RWPE2 (cell line): Measurements from ENCODE around the gene CCDC91.

Source experiments
- ATAC-seq: fragments of 200-7000 bp; cut with Tn5 transposase; 3 replicates; pipeline ENCODE4 v1.9.1; 2021; ENCODE audit warnings: low read depth
- DNase-seq: peaks from one replicate; pipeline ENCODE4 v3.0.0-alpha.2; 2020; ENCODE audit warnings: low spot score
- H3K27ac ChIP-seq: fragments of 450-650 bp; 2 replicates; pipeline ENCODE4 v1.5.1; 2017; ENCODE audit warnings: mild to moderate bottlenecking; ENCODE audit not compliant: poor library complexity, severe bottlenecking
- H3K27me3 ChIP-seq: fragments of 250-450 bp; sonication (Bioruptor Pico); 2 replicates; pipeline ENCODE4 v1.5.1; 2021; ENCODE audit warnings: mild to moderate bottlenecking, moderate library complexity; ENCODE audit not compliant: insufficient read depth, poor library complexity, severe bottlenecking
- H3K36me3 ChIP-seq: fragments of 250-450 bp; sonication (Bioruptor Pico); 2 replicates; pipeline ENCODE4 v1.5.1; 2020; ENCODE audit warnings: low read depth, mild to moderate bottlenecking, moderate library complexity
- H3K4me1 ChIP-seq: fragments of 250-450 bp; sonication (Bioruptor Pico); 2 replicates; pipeline ENCODE4 v1.5.1; 2021; ENCODE audit warnings: mild to moderate bottlenecking, moderate library complexity; ENCODE audit not compliant: insufficient read depth, poor library complexity, severe bottlenecking
- H3K4me3 ChIP-seq: fragments of 250-450 bp; sonication (Bioruptor Pico); 2 replicates; pipeline ENCODE4 v1.5.1; 2021; ENCODE audit warnings: mild to moderate bottlenecking, moderate library complexity; ENCODE audit not compliant: severe bottlenecking
- H3K9me3 ChIP-seq: fragments of 250-450 bp; sonication (Bioruptor Pico); 2 replicates; pipeline ENCODE4 v1.5.1; 2021; ENCODE audit warnings: mild to moderate bottlenecking, moderate library complexity; ENCODE audit not compliant: severe bottlenecking
- CTCF ChIP-seq: fragments of 450-650 bp; IDR thresholded peaks from one replicate; pipeline ENCODE4 v1.5.1; 2017; ENCODE audit warnings: mild to moderate bottlenecking, moderate library complexity; ENCODE audit not compliant: poor library complexity, severe bottlenecking

Gene CCDC91

DNA sequence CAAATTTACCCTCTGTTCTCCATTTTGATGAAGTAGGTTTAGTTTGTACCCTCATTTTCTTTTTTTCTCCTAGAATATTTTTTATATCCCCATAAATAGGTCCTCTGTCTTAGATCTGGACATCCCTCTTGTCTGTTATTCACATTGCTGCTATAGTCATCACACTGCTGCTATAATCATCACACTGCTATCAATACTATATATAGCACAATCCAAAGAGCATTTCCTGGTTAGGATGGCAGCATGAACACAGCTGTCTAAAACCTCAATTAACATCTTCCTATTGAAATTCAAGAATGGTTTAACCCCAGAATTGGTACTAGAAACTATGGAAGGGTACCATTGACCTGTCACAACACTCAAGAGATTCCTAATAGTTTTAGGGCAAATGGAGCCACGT, 27.6 kb upstream of the CCDC91 start:
- no peak for TF ChIP-seq CTCF
- Histone ChIP-seq H3K27me3 (no peaks in the 10 kb centered on the region), H3K4me1 (no peaks in the 10 kb centered on the region), H3K36me3 (no peaks in the 10 kb centered on the region), H3K9me3 (no peaks in the 10 kb centered on the region), H3K27ac (no peak overlapping the region), H3K4me3 (no peak overlapping the region)
- DNase-seq (no peak), ATAC-seq (no peak)

DNA sequence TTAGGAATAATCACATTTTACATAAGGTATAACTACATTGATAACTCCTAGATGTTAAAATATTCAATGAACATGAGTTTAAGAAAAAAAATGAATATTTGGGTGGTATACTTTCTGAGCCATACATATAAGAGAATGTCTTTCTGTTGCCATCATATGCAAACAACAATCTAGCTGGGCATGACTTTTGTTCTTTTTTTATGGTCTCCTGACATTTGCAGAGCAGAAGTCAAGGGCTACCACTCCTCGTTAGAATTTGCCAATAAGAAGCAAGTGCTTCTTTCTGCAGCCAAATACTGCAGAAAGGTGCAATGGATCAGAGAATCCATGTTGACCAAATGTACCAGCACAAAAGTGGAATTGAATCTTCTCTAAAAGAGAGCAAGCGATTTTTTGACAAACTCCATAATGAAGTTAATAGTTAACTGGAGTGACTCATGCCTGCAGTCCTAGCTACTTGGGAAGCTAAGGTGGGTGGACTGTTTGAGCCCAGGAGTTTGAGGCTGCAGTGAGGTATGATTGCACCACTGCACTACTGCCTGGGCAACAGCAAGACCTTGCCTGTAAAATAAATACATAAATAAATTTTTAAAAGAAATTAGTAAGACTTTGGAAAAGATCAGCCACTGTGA, 25.5 kb upstream of the CCDC91 start:
- no peaks in the 10 kb centered on the region for H3K4me1 ChIP-seq
- H3K9me3 ChIP-seq: no peaks in the 10 kb centered on the region
- no peaks in the 10 kb centered on the region for H3K27me3 ChIP-seq
- DNase-seq (no peak), ATAC-seq (no peak)
- no peak overlapping the region for H3K4me3 ChIP-seq
- no peak overlapping the region for H3K27ac ChIP-seq
- H3K36me3 ChIP-seq: no peaks in the 10 kb centered on the region
- TF ChIP-seq CTCF: no peak

- no peak for ATAC-seq
- Histone ChIP-seq H3K4me1 (peaks cover 12% of the 10 kb centered on the region), H3K27me3 (no peaks in the 10 kb centered on the region), H3K4me3 (no peak overlapping the region), H3K36me3 (no peaks in the 10 kb centered on the region), H3K27ac (no peak overlapping the region), H3K9me3 (no peaks in the 10 kb centered on the region)
- no peak for DNase-seq
- no peak for TF ChIP-seq CTCF
Observed at GRCh38 chr12:28167981-28168485, 22.2 kb upstream of the CCDC91 start.

DNA sequence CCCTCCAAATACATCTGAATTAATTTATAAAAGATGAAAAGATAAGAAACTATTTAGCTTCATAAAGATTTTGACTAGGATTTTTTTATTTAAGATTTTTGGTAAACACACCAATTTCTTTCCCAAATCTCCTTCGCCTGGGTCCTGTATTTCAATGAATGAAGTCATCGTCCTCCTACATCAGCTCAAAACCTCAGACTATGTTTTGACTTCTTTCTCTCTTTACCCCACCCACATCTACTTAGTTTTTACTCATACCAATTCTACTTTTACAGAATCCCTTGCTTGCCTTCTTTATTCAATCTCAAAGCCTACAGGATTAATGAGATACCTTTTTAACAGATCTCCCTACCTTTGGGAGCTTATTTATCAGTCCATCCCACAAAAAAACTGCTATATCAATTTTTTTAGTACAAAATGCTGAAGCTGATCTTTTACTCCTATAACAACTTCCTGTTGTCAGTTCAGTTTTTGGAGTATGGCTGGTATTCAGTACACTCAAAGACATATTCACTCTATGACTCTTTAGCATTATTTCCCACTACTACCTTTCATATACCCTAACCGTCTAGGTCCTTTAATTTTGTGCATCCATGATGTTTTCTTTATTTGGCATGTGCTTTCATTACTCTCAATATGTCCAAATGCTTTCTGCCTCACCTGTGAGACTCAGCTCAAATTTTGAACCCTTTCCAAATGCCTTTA, 18.7 kb upstream of the CCDC91 start:
- TF ChIP-seq CTCF: no peak
- H3K4me1 ChIP-seq: peaks cover 12% of the 10 kb centered on the region
- DNase-seq (no peak), ATAC-seq (no peak)
- no peaks in the 10 kb centered on the region for H3K27me3 ChIP-seq
- no peak overlapping the region for H3K27ac ChIP-seq
- H3K4me3 ChIP-seq: no peak overlapping the region
- no peaks in the 10 kb centered on the region for H3K9me3 ChIP-seq
- H3K36me3 ChIP-seq: no peaks in the 10 kb centered on the region

DNA sequence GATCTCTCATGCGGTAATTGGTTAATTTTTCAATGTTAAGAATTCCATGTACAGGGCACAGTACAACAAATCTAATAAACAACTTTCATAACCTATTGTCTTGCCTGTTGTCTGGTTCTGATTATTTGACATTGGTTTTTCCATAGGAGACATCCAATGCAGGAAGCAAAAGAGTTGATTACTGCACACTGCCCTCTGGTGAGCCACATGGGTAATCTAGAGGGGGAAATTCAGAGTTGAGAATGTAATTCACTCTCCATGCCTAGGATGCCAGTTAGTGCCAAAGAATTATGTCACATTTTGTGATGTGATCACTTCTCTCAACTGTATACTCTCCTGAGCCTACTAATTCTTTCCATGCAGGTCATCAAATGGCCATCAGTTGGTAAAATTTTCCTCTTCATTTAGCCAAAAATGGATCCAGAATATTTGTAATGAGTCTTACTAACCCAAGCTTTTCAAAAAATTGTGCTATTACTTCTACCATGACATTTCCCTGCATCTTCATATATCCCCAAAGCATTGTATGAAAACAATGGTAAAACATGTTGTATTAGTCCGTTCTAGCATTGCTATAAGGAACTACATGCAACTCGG, 17.7 kb upstream of the CCDC91 start:
- no peaks in the 10 kb centered on the region for H3K36me3 ChIP-seq
- no peak overlapping the region for H3K27ac ChIP-seq
- peak; percentile 70 for TF ChIP-seq CTCF
- peaks cover 12% of the 10 kb centered on the region for H3K4me1 ChIP-seq
- DNase-seq (no peak), ATAC-seq (peak; percentile 59; the same call in 2 of the 3 replicates)
- no peaks in the 10 kb centered on the region for H3K27me3 ChIP-seq
- no peaks in the 10 kb centered on the region for H3K9me3 ChIP-seq
- no peak overlapping the region for H3K4me3 ChIP-seq
